Measurements from ENCODE around the gene JAZF1.
"Not testable (repeated sequence)": the region's sequence is repeated elsewhere in the genome, so short reads cannot be mapped to it uniquely, and the experiment has no call there.

JAZF1 gene

DNA sequence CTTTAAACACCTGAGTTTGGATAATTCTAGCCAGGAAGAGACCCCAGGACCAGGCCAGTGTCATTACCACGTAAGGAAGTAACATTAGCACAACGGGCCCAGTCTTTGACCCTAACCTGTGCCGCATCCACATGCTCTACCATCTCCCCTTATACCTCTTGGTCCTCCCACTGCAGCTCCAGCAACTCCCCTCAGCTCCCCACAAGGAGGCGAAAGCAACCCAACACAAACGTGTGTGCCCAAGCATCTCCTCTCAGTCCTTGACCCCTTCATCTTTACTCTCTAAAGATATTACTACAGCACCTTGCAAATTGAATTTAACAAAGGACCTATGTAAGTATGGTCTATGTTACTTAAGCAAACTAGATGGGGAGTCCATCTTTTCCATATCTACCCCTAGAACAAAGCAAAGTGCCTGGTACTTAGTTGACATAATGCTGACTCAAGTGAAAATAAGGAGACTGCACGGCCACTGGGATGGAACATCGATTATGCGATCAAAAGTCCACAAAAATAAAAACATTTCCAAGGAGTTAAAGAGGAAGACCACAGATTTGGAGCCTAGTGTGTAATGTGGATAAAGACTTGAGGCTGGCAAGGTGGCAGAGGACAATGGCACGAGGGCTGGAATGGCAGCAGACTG is 147.7 kb downstream of the JAZF1 start:
- DNase-seq: no peak

- DNase-seq: no peak
Observed at GRCh38 chr7:28029051-28029450, 151.5 kb downstream of the JAZF1 start.

DNA sequence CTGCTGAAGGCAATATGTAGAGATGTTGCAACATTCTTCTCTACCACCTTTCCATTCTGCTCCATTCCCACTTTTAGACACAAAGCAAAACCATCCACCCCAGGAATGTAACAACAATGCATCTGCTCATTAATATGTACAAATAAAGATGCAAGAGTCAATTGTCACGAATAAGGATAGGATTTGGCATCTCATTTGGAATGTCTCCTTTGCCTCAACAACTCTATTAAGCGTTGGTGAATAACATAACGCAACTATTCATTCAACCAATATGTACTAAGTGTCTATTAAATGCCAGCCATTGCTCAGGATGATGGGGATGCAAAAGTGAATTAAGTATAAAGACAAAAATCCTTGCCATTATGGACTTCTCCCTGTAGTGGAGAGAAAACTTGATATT is 152.1 kb downstream of the JAZF1 start:
- DNase-seq: no peak

GRCh38 chr7:28026237-28026636 is 154.4 kb downstream of the JAZF1 start:
- DNase-seq: peak; percentile 66

DNA sequence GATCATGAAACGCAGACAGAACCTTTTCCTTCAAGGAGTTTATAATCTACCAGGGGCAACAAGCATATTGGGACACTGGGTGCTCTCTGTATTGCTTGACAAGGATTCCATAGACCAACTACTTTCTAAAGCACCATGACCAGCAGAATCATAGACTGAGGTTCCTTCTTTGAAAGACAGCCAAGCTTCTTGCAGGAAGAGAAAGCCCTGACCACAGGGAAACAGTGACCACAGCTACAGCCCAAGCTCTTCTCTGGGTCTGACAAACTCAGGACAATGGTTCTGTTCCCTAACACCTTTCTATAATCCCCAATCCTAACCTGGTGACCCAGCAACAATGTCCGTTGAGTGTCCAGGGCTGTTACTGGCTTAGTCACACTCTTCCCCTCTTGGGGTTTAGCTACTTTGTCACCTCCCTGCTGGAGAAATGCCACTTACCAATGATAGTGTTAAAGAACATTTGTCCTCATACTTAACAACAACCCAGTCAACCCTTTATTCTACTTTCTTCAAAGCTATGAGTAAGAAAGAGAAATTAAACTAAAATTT is 155.7 kb downstream of the JAZF1 start:
- no peak for DNase-seq

DNA sequence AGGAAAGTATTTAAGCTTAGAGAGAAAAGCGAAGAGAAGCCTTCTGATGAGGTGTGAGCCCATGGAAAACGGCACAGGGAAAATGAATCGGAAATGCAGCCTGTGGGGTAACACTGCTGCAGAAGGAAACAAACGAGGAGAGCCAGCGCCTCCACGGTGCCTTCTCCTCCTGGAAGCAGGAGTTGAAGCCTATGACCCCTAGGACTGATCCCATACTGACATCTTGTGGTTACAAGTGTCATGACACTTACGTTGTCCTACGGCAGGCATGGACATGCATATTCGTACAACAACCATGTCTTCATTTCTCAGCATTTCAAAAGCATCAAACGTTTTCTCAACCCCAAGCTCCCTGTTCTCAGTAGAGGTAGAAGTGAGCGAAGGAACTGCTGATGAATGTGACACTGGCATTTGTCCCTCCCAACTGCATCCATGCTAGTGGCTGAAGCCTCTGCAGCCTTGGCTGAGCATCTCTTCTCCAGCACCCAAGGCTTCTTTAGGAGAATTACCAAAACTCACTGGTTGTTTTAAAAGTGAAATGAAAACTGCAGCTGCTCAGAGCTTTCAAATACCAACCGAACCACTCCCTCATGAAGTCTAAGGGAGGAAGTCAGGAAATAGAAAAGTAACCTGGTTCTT is 160.2 kb downstream of the JAZF1 start:
- DNase-seq: peak; percentile 86

GRCh38 chr7:28018856-28019465 is 161.6 kb downstream of the JAZF1 start:
- no peak for DNase-seq

DNA sequence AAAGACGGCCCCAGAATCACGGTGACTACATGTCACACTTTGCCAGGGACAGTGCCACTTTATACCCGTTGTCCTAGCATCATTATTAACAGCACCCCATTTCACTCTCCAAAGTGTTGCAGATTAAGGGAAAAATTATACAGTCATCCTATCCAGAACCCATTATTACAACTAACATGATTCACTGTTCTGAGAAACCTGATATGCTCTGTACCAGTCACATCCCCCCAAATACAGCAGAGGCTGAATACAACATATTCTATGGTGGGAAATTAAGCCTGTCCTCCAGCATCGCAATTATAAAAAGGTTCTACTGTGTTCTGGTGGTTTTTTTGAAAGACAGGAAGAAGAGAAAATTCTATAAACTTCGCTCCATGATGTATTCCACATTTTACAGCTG is 162.1 kb downstream of the JAZF1 start:
- DNase-seq: no peak

GRCh38 chr7:28018020-28018419 is 162.6 kb downstream of the JAZF1 start:
- no peak for DNase-seq

- no peak for DNase-seq
Observed at GRCh38 chr7:28017372-28017771, 163.2 kb downstream of the JAZF1 start.

DNA sequence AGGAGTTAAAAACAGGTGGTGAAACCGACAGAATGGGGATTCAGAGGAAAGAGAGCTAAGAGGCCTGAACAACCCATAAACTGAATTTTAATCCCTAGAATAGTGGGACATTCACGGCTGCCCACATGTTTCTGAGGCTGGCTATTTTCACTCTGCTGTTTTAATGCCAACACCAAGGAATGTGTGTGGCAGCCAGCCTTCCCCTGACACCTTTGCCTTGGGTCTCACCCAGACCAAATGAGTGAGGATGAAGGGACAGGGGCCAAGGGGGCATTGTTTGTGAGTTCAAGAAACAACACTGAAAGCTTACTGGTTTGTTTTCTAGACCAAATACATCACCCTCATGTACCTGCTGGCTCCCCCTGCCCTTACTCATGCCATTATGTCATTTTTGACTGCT is 164.3 kb downstream of the JAZF1 start:
- no peak for DNase-seq

- no peak for DNase-seq
Observed at GRCh38 chr7:28015169-28015568, 165.4 kb downstream of the JAZF1 start.

DNA sequence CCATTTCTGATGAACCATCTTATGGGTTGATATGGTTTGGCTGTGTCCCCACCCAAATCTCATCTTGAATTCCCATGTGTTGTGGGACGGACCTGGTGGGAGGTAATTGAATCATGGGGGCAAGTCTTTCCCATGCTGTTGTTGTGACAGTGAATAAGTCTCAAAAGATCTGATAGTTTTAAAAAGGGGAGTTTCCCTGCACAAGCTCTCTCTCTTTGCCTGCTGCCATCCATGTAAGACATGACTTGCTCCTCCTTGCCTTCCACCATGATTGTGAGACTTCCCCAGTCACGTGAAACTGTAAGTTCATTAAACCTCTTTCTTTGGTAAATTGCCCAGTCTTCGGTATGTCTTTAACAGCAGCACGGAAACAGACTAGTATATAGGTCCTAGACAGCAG is 166.3 kb downstream of the JAZF1 start:
- not testable (repeated sequence) for DNase-seq

GRCh38 chr7:28013441-28013840 is 167.2 kb downstream of the JAZF1 start:
- DNase-seq: no peak

GRCh38 chr7:28013019-28013418 is 167.6 kb downstream of the JAZF1 start:
- no peak for DNase-seq

DNA sequence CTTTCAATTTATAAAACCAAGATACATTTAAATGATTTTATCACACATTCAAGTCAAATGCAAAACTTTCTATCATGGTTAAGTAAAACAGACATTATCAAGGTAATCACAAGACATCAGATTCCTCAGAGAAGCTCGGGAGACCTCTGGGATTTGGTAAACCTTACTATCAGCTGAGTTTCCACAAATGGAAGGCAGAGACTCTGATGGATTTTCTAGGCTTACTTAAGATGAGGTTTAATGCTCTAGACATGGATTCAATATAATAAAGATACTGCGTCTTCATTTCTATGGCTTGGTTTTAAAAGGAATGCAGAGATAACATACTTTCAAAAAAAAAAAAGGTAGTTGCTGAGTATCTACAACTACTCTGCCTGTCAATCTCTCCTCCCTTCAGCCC is 171.7 kb downstream of the JAZF1 start:
- no peak for DNase-seq

DNA sequence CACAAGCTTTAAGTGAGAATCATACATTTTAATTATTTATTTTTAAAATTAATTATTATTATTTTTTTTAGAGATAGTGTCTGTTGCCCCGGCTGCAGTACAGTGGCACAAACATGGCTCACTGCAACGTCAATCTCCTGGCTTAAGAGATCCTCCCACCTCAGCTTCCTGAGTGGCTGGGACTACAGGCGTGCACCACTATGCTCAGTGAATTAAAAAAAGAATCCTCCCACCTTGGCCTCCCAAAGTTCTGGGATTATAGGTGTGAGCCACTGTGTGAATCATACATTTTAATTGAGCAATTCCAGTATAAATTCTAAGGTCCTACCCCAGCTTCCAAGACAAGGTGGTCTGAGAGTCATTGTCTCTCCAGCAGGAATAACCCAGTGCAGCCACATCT is 172.4 kb downstream of the JAZF1 start:
- DNase-seq: no peak

- no peak for DNase-seq
Observed at GRCh38 chr7:28006491-28006890, 174.1 kb downstream of the JAZF1 start.

DNA sequence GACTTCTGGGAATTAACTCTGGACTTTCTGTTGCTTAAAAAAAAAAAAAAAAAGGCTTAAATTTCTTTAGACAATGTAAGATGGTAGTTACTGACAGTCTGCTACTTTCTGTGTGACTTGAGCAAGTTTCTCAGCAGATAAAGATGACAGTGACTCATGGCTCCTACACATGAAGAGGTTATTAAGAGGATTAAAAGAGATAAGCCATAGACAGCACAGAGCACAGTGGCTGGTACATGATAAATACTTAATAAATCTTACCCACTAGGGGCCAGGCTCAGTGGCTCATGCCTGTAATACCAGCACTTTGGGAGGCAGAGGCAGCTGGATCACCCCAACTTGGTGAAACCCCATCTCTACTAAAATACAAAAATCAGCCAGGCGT is 174.8 kb downstream of the JAZF1 start:
- DNase-seq: no peak

- DNase-seq: no peak
Observed at GRCh38 chr7:28005075-28005846, 175.3 kb downstream of the JAZF1 start.

DNA sequence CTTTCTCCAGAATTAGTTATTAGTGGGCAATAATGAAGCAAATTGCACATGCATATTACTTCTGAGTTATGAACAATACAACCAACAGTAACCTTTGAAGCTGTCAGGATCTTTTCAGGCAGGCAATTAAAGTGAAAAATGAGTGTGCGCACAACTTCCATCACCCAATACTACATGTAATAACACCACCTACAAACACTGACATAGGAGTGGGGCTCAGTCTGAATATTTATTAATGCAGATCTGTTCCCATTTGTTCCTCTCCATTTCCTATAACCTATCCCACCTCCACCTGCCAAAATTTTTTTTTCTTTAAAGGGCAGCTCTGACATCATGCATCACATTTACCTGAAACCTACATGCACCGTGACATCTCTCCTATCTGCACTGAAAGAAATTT is 177.2 kb downstream of the JAZF1 start:
- DNase-seq: no peak

DNA sequence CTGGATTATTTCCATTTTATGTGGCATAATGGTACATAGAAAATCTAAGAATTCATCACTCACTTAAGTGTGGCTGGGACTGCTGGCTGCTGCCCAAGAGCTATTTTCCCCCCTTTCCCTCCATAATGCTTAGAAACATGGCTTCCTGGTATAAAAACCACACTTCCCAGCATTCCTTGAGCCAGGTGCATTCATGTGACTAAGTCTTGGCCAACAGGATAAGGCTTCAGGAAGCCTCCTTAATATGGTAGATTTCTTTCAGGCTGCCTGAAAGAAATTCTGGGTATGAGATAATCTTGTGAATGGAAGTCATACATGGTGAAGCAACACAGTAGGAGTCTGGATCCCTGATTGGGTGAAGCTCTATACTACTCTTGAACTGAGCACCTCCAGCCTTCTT is 178.0 kb downstream of the JAZF1 start:
- DNase-seq: peak; percentile 42

DNA sequence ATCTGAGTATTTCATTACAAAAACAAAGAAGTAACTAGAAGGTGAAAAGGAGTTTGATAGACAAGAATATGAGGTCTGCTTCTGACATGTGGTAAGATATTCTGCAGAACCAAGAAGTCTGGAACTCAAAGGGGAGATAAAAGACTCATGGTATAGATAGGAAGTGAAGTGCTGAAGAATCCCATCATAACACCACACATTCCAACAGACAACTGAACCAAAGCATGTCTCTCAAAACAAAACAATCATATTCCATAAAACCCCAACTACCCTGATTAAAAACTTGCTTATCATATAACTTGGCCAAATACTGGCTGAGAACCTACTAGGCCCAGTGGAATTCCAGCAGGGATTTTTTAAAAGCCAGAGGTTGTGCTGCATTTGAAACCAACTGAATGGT is 178.7 kb downstream of the JAZF1 start:
- DNase-seq: no peak

DNA sequence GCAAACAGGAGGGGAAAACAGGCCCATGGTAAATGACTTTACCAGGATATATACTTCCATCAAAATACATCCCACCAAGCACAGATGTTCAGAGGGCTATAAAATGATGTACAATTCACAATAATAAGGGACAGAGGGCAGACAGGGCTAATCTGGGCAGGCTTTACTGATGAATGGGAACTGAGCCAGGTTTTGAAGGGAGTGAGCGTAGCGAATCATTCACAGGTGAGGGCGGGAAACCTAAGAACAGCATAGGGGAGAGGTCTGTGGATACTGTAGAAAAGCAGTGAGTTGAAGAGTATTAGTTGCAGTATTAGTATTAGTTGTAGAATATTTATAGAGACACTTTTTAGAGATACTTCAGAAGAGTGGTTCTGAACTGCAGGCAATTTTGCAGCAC is 180.8 kb downstream of the JAZF1 start:
- DNase-seq: peak; percentile 81

All from NCI-H1105 treated with DMSO at 0.1 percent for 48 hours (cell line).